HG03457 (cell line): Measurements from ENCODE around the gene ADAMTSL1.

Source experiments
- ATAC-seq: cut with Tn5 transposase; IDR thresholded peaks from one replicate; pipeline ENCODE4 v1.9.1; 2021; ENCODE audit warnings: moderate number of reproducible peaks; ENCODE audit not compliant: unreplicated experiment

Gene ADAMTSL1

GRCh38 chr9:18766989-18767550 lies 293.1 kb downstream of the ADAMTSL1 start:
- ATAC-seq: no peak

GRCh38 chr9:18768951-18769622 lies 295.1 kb downstream of the ADAMTSL1 start:
- ATAC-seq: peak; percentile 83

DNA sequence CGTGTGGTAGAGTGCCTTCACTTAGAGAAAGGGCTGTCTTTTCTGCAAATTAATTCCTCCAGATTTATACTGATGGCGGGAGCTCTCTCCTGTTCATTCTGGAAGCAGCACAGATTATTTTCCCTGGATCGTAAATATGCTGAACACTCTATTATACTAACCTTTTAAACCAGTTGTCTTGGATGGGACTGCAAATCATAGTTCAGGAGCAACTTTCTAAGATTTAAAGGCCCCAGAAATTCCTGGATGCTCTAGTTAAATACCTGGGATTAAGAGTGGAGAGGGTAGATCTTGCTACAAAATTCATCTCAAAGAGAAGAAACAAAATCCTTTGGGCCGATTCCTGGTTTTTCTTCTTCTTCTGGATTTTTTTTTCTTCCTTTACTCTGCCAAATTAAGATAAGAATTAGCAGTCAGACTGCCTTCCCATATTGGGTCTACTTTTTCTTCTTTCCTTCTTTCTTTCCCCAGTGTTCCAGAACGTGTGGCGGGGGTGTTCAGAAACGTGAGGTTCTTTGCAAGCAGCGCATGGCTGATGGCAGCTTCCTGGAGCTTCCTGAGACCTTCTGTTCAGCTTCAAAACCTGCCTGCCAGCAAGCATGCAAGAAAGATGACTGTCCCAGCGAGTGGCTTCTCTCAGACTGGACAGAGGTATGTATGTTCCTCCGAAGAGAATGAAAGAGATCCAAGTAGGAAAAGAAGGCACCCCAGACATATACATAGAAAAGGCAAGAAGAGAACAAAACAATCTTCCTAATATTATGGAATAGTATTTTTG lies 296.4 kb downstream of the ADAMTSL1 start:
- no peak for ATAC-seq

- no peak for ATAC-seq
Observed at GRCh38 chr9:18771011-18771410, 297.1 kb downstream of the ADAMTSL1 start.

DNA sequence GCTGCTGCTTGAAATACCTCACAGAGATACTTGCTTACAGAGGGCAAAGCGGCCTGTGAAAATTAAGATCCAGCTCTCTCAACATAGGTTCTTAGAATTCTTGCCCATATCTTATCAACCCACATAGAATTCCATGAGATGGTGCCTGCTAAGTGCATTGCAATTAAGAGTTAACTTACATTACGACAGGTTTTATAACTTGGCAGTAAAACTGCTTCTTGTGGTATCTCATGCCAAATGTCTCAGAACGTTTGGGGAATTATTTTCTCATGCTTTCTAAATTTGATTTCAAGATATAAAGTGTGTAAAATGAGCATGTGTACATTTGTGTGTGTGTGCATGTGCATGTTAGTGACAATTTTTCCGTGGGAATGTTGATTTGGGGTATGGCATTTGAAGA lies 297.8 kb downstream of the ADAMTSL1 start:
- ATAC-seq: no peak

- ATAC-seq: no peak
Observed at GRCh38 chr9:18775241-18775640, 301.3 kb downstream of the ADAMTSL1 start.

DNA sequence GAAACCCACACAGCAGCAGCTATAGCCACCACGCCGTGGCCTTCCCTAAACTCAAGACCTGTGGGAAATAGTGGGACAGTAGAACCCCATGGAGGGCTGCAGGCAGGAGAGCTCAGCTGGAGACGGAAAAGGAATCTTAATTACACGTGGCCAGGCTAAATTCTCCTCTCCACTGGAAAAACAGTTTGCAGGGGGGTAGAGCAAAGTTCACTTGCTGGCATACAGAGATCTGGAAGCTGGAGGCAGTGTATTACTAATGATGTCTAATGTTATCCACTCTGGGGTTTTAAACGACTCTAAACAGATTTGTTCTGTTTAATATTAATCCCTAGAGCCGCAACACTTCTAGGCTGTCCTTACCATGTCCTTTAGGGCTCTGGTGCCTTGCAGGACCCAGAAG lies 302.0 kb downstream of the ADAMTSL1 start:
- no peak for ATAC-seq

- ATAC-seq: no peak
Observed at GRCh38 chr9:18776836-18777820, 303.2 kb downstream of the ADAMTSL1 start.

DNA sequence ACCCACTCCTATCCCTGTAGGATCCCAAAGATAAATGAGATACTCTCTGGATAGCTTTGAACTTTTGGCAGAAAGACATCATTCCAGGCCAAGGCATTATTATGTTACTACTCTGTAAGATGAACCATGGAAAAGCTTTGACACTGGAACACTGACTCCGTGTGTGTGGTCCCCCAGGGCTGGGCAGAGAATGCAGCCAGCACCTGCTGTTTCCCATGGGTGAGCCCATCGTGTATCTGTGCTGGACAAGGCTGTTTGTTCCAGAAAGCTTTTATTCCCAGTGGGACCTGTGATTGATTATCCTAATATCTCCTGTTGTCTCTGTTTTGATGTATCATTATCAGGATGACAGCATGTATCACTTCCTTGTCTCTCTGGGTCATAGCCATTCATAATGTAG lies 304.2 kb downstream of the ADAMTSL1 start:
- ATAC-seq: no peak

GRCh38 chr9:18778846-18779245 lies 304.9 kb downstream of the ADAMTSL1 start:
- ATAC-seq: no peak

- no peak for ATAC-seq
Observed at GRCh38 chr9:18783909-18784308, 310.0 kb downstream of the ADAMTSL1 start.

- ATAC-seq: no peak
Observed at GRCh38 chr9:18785604-18786003, 311.7 kb downstream of the ADAMTSL1 start.

DNA sequence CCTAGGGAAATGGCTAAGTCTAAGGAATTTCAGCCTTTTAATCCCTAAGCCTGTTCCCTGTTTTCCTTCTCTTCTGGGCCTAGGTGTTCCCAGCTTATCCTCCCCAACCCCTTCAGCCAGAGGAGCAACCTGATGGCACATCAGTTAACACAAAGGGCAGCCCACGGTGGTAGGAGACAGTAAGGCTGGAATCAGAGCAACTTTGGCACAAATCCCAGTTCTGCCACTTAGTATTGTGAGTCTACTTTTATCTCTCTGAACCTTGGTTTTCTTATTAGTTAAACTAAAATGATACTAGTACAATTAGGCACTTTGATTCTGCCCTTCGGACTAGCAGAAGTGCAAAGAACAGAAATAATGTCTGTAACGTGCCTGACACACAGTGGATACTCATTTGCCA lies 312.2 kb downstream of the ADAMTSL1 start:
- ATAC-seq: no peak

- no peak for ATAC-seq
Observed at GRCh38 chr9:18786911-18787650, 313.1 kb downstream of the ADAMTSL1 start.

DNA sequence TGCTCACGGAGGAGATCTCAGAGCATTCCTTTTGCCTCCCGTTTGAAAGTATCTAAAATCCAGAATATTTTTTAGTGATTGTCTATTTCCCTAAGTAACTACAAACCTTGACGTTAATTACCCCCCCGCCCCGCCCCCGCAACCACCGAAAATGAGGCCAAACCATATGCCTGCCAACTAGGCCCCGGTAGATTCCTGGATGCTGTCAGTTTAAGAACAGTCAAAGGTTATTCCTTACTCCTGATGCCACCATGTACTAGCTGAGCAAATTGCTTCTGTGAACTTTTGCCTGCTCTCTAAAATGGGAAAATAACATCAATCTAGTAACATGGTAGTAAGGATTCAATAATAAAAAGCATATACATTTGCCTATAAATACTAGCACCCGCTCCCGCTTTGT lies 314.3 kb downstream of the ADAMTSL1 start:
- no peak for ATAC-seq

GRCh38 chr9:18791074-18791473 lies 317.1 kb downstream of the ADAMTSL1 start:
- no peak for ATAC-seq

- no peak for ATAC-seq
Observed at GRCh38 chr9:18793122-18793521, 319.2 kb downstream of the ADAMTSL1 start.

- no peak for ATAC-seq
Observed at GRCh38 chr9:18795947-18796671, 322.2 kb downstream of the ADAMTSL1 start.

DNA sequence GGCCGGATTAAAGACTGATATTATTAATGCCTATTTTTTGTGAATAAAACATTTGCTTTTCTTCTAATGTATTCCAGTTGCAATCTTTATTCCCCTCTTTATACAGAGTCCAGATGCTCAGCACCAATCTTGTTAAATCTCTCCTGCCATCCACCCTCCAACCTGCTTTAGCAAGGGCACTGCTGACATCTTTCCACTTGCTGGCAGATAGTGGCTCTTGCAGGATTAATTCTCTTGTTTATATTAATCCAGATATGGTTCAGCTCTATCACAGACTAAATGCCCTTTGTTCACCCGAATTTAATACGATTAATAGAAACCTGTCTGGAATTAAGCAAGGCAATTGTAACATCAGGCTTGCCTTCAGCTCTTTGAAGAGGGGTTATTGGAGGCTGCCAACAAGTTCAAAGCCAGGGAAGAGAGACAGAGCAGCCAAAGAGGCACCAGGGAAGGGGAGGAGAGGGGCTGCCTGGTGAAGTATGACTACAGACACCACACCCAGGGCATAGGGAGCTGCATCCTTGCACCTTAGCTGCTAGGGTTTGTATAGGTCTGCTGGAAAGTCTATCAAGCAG lies 322.8 kb downstream of the ADAMTSL1 start:
- no peak for ATAC-seq
